Measurements from ENCODE around the gene FBXO27. TPM values are rescaled to one million over a fixed set of nuclear protein-coding genes. Genes with fewer than 3 reads are reported as not detected.
A peak's percentile ranks its signal among the peaks of the same experiment; 100 is the strongest.

FBXO27 gene
- polyA plus RNA-seq, 1 experiment = 7.0 TPM

DNA sequence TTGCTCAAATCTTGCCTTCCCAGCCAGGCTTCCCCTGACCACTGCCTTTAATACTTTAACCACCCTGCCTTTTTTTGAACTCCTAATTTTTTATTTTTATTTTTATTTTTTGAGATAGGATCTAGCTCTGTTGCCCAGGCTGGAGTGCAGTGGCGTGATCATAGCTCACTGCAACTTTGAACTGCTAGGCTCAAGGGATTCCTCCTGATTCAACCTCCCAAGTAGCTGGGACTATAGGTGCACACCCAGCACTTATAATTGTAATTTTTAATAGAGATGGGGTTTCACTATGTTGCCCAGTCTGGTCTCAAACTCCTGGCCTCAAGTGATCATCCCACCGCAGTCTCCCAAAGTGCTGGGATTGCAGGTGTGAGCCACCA lies 21.7 kb upstream of the FBXO27 start:
- ChIA-PET CTCF (interaction anchor here (1.1 to 4.0 kb wide), 3 partner anchors 12 to 41 kb away, joined by 4 to 28 read pairs (median 5); no protein-coding TSS in a partner anchor), POLR2A (no interaction called here)
- TF ChIP-seq CTCF (IDR thresholded peaks at IDR 0.05; ENCODE audit: insufficient read depth, low read depth, low read length) = no peak

DNA sequence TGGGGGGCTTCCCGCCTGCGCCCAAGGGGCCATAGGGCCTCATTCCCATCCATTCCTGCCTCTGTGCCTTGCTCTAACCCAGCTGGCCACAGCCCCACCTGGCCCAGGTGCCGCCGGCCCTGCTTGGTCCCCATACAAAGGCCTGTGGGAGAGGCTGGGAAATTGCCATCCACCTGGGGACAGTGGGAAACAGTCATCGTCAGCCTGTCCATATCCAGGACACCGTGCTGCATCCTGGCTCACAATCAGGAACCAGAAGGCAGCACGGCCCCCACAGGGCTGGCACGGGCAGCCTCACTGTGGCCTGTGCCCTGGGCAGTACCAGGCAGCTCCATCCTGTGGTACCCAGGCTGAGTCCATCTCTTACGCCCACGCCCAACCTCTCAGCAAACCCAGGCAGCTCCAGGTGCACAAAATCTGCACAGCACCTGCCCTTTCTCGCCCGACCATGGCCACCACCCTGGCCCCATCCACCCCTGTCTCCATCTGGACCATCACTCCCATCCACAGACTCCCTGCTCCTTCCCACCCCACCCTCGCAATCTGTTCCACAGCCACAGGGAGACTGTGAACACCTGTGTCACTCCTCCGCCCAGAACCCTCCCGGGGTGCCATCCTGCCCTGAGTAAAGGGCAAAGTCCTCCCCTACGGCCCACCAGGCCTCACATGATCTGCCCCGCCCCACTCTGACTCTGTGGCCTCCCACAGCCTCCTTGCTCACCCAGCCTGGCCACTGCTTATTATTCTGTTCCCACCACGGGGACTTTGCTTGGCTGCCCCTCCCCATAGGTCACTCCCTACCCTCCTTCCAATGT lies 21.1 kb upstream of the FBXO27 start:
- no peak overlapping the region for H3K4me3 ChIP-seq (ENCODE audit: low read depth, low read length)
- no peaks in the 10 kb centered on the region for H3K36me3 ChIP-seq (ENCODE audit: control insufficient read depth, insufficient read depth, low read length)
- CTCF ChIA-PET = interaction anchor here (1.1 to 4.0 kb wide), 4 partner anchors 11 to 42 kb away, joined by 4 to 41 read pairs (median 16); partner anchors contain the start of gene FBXO27
- POLR2A ChIA-PET = no interaction called here
- H3K27me3 ChIP-seq (ENCODE audit: control insufficient read depth, insufficient read depth, low read length) = no peaks in the 10 kb centered on the region
- TF ChIP-seq CTCF (IDR thresholded peaks at IDR 0.05; ENCODE audit: insufficient read depth, low read depth, low read length) = no peak
- no peak for DNase-seq (ENCODE audit: low read depth)

More for the DNA sequence above, 21.7 kb upstream of the FBXO27 start:
- H3K4me3 ChIP-seq (ENCODE audit: low read depth, low read length) = no peak overlapping the region
- H3K27me3 ChIP-seq (ENCODE audit: control insufficient read depth, insufficient read depth, low read length) = no peaks in the 10 kb centered on the region
- no peaks in the 10 kb centered on the region for H3K36me3 ChIP-seq (ENCODE audit: control insufficient read depth, insufficient read depth, low read length)
- DNase-seq (ENCODE audit: low read depth) = no peak

DNA sequence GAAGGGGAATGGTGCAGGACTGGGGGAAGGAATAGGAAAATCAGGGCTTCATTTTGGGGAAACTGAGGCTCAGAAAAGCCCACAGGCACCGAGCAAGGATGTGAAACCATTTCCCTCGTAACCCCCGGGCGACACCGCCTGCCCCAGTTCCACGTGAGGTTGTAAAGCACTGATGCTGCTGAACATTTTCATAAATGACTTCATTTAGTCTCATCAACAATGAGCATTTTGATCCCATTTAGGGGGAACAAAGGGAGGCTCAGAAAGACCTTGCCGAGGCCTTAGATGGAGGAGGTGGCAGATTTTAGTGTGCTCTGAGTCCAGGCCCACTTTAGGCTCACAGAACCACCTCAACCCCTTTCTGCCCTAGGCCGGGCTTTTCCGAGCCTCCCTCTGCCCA lies 20.5 kb upstream of the FBXO27 start:
- ChIA-PET CTCF (interaction anchor here (0.6 to 4.0 kb wide), 22 partner anchors 9 to 278 kb away, joined by 3 to 41 read pairs (median 4); partner anchors contain the start of gene FBXO27), POLR2A (no interaction called here)
- no peaks in the 10 kb centered on the region for H3K27me3 ChIP-seq (ENCODE audit: control insufficient read depth, insufficient read depth, low read length)
- no peak for TF ChIP-seq CTCF (IDR thresholded peaks at IDR 0.05; ENCODE audit: insufficient read depth, low read depth, low read length)
- H3K36me3 ChIP-seq (ENCODE audit: control insufficient read depth, insufficient read depth, low read length) = no peaks in the 10 kb centered on the region
- no peak for DNase-seq (ENCODE audit: low read depth)
- no peak overlapping the region for H3K4me3 ChIP-seq (ENCODE audit: low read depth, low read length)

- ChIA-PET POLR2A (no interaction called here), CTCF (interaction anchor here (0.5 to 4.0 kb wide), 28 partner anchors 10 to 279 kb away, joined by 3 to 41 read pairs (median 4); partner anchors contain the start of gene FBXO27)
- Histone ChIP-seq H3K36me3 (ENCODE audit: control insufficient read depth, insufficient read depth, low read length) (no peaks in the 10 kb centered on the region), H3K27me3 (ENCODE audit: control insufficient read depth, insufficient read depth, low read length) (no peaks in the 10 kb centered on the region), H3K4me3 (ENCODE audit: low read depth, low read length) (no peak overlapping the region)
- TF ChIP-seq CTCF (IDR thresholded peaks at IDR 0.05; ENCODE audit: insufficient read depth, low read depth, low read length) = peak; percentile 93
- no peak for DNase-seq (ENCODE audit: low read depth)
Measured at GRCh38 chr19:39052243-39052746, 19.9 kb upstream of the FBXO27 start.

GRCh38 chr19:39047073-39047472 lies 14.7 kb upstream of the FBXO27 start:
- CTCF ChIA-PET = no interaction called here
- POLR2A ChIA-PET = no interaction called here
- no peak for DNase-seq (ENCODE audit: low read depth)
- Histone ChIP-seq H3K4me3 (ENCODE audit: low read depth, low read length) (no peak overlapping the region), H3K27me3 (ENCODE audit: control insufficient read depth, insufficient read depth, low read length) (no peaks in the 10 kb centered on the region), H3K36me3 (ENCODE audit: control insufficient read depth, insufficient read depth, low read length) (no peaks in the 10 kb centered on the region)
- no peak for TF ChIP-seq CTCF (IDR thresholded peaks at IDR 0.05; ENCODE audit: insufficient read depth, low read depth, low read length)

Data from BJ (cell line).